ENCODE measurements around the gene ZFHX2. TPM values are rescaled to one million over a fixed set of nuclear protein-coding genes. Genes with fewer than 3 reads are reported as not detected.

ZFHX2 gene
- total RNA-seq, 1 donor from 2014 or later = 0.81 TPM

- no peak for TF ChIP-seq CTCF (conservative IDR thresholded peaks at IDR 0.05; ENCODE audit: low read depth, low read length)
- no peak for DNase-seq (ENCODE audit: low read depth)
- H3K4me3 ChIP-seq (ENCODE audit: low read depth, low read length) = no peak overlapping the region
Measured at GRCh38 chr14:23521785-23522640, 29.6 kb downstream of the ZFHX2 start.

GRCh38 chr14:23520899-23521533 is 30.5 kb downstream of the ZFHX2 start:
- TF ChIP-seq CTCF (conservative IDR thresholded peaks at IDR 0.05; ENCODE audit: low read depth, low read length) = no peak
- DNase-seq (ENCODE audit: low read depth) = no peak
- H3K4me3 ChIP-seq (ENCODE audit: low read depth, low read length) = no peak overlapping the region

GRCh38 chr14:23518709-23519108 is 32.9 kb downstream of the ZFHX2 start:
- H3K4me3 ChIP-seq (ENCODE audit: low read depth, low read length) = no peak overlapping the region
- no peak for TF ChIP-seq CTCF (conservative IDR thresholded peaks at IDR 0.05; ENCODE audit: low read depth, low read length)
- DNase-seq (ENCODE audit: low read depth) = no peak

GRCh38 chr14:23517650-23518326 is 33.8 kb downstream of the ZFHX2 start:
- no peak for DNase-seq (ENCODE audit: low read depth)
- H3K4me3 ChIP-seq (ENCODE audit: low read depth, low read length) = no peak overlapping the region
- TF ChIP-seq CTCF (conservative IDR thresholded peaks at IDR 0.05; ENCODE audit: low read depth, low read length) = no peak

GRCh38 chr14:23514644-23514957 is 37.0 kb downstream of the ZFHX2 start:
- no peak for TF ChIP-seq CTCF (conservative IDR thresholded peaks at IDR 0.05; ENCODE audit: low read depth, low read length)
- DNase-seq (ENCODE audit: low read depth) = no peak
- no peak overlapping the region for H3K4me3 ChIP-seq (ENCODE audit: low read depth, low read length)

- no peak for TF ChIP-seq CTCF (conservative IDR thresholded peaks at IDR 0.05; ENCODE audit: low read depth, low read length)
- no peak overlapping the region for H3K4me3 ChIP-seq (ENCODE audit: low read depth, low read length)
- no peak for DNase-seq (ENCODE audit: low read depth)
Measured at GRCh38 chr14:23513818-23514643, 37.5 kb downstream of the ZFHX2 start.
